ENCODE data around the gene SMYD3. TPM values are rescaled to one million over a fixed set of nuclear protein-coding genes. Genes with fewer than 3 reads are reported as not detected.

The SMYD3 gene
- total RNA-seq, 3 donors from 2014 or later: 16.3 to 18.0 (median 16.4) TPM

DNA sequence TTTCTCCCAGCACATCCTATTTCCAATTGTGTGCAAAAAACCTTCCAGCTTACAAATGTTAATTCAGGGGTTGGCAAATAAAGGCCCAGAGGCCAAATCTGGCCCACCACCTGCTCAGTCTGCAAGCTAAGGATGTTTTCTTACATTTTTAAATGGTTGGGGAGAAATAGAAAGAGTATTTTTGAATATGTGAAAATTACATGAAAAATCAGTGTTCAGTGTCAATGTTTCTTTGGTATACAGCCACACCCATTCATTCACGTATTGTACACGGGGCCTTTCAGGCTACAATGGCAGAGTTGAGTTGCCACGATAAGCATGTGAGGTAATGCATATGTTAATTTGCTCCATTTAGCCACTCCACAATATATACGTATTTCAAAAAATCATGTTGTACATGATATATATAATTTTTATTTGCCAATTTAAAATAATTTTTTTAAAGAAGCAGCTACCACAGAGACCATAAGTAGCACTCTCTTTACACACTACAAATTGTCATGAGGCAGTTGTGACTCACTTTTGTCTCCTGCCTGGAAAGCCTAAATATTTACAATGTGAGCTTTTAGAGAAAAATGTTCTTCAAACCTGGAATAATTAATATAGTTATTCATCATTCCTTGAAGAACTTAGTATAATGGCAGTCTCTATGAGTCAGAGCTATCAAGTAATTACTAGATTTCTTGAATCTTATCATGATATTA, 189.6 kb downstream of the SMYD3 start:
- ATAC-seq (no peak), DNase-seq (no peak)
- H3K4me1 ChIP-seq (ENCODE audit: low read depth): no peaks in the 10 kb centered on the region
- H3K9me3 ChIP-seq: no peaks in the 10 kb centered on the region
- H3K4me3 ChIP-seq: no peak overlapping the region
- H3K36me3 ChIP-seq (ENCODE audit: low read depth): no peaks in the 10 kb centered on the region
- intact Hi-C loops (cut with DNase I, micrococcal nuclease): no loop called here
- TF ChIP-seq CTCF (IDR thresholded peaks at IDR 0.05): no peak

DNA sequence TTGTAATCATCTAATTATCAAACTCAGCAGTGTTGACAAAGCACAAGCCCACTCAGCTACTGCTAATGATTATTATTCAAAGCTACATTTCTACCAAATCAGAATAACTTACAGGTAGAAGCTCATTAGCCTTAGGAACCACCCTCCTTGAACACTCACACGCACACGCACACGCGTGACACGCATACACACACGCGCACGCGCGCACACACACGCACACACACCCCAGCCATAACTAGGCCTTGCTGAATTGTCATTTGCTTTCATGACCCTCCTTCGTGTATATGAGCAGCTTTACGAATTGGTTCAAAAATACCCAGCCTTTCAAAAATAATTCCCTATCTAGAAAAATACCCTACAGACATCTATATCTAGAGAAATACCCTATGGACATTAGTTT, 195.6 kb downstream of the SMYD3 start:
- H3K4me3 ChIP-seq: no peak overlapping the region
- intact Hi-C loops (cut with DNase I, micrococcal nuclease): no loop called here
- no peak for ATAC-seq
- DNase-seq: no peak
- H3K36me3 ChIP-seq (ENCODE audit: low read depth): no peaks in the 10 kb centered on the region
- no peak for TF ChIP-seq CTCF (IDR thresholded peaks at IDR 0.05)
- H3K4me1 ChIP-seq (ENCODE audit: low read depth): no peaks in the 10 kb centered on the region
- H3K9me3 ChIP-seq: no peaks in the 10 kb centered on the region

- H3K4me3 ChIP-seq: no peak overlapping the region
- DNase-seq: no peak
- no peaks in the 10 kb centered on the region for H3K4me1 ChIP-seq (ENCODE audit: low read depth)
- ATAC-seq: no peak
- TF ChIP-seq CTCF (IDR thresholded peaks at IDR 0.05): no peak
- intact Hi-C loops (cut with DNase I, micrococcal nuclease): no loop called here
- H3K36me3 ChIP-seq (ENCODE audit: low read depth): no peaks in the 10 kb centered on the region
- no peaks in the 10 kb centered on the region for H3K9me3 ChIP-seq
Observed at GRCh38 chr1:246309247-246309884, 197.7 kb downstream of the SMYD3 start.

DNA sequence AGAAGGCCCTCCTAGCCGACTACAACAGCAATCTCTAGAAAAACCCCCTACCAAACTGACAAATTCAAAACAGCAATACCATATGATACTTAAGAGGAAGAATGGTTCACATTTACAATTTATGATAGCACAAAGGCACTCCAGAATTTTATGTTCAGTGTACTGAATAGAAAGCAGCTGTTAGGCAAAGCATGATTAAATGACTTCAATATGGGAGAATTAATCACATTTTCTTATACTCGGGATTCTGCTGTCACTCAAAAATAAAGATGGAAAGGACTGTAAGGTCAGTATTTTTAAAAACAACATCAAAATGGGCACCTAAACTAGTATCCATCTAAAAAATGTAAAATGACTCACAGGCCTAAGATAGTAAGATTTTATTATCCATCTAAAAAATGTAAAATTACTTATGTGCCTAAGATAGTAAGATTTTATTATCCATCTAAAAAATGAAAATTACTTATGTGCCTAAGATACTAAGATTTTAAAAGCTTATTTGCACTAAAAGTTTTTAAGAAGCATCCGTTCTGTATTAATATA, 198.5 kb downstream of the SMYD3 start:
- intact Hi-C loops (cut with DNase I, micrococcal nuclease): no loop called here
- no peak overlapping the region for H3K4me3 ChIP-seq
- H3K36me3 ChIP-seq (ENCODE audit: low read depth): no peaks in the 10 kb centered on the region
- no peaks in the 10 kb centered on the region for H3K4me1 ChIP-seq (ENCODE audit: low read depth)
- ATAC-seq (no peak), DNase-seq (no peak)
- TF ChIP-seq CTCF (IDR thresholded peaks at IDR 0.05): no peak
- no peaks in the 10 kb centered on the region for H3K9me3 ChIP-seq

DNA sequence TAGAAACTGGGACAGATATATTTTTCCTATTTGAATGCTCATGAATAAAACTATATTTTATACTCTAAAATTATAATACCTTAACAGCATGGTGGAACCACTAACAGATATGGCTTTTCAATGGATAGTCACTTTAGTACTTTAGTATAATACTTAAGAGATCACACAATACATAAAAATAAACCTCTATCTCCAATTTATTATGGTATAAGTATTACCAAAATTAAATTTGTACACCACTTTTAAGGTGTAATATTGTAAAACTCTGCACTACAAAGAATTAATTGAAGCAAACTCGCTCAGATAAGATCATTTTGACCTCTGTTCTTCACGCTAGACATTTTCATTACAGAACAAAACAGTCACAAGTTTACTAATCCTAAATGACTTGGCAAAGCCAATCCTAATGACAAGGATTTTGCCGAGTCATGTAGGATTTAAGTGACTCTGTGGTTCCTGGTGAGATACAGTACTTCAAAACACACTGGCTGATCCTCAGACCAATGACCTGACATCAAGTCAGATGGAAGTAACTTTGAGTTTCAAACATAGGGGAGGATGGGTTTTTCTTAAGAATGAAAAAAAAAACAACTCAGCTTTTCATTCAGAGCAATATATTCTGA, 200.6 kb downstream of the SMYD3 start:
- DNase-seq: no peak
- no peak for ATAC-seq
- no peak overlapping the region for H3K4me3 ChIP-seq
- no peaks in the 10 kb centered on the region for H3K9me3 ChIP-seq
- H3K36me3 ChIP-seq (ENCODE audit: low read depth): no peaks in the 10 kb centered on the region
- H3K4me1 ChIP-seq (ENCODE audit: low read depth): no peaks in the 10 kb centered on the region
- intact Hi-C loops (cut with DNase I, micrococcal nuclease): no loop called here
- no peak for TF ChIP-seq CTCF (IDR thresholded peaks at IDR 0.05)

Data from mucosa of descending colon (tissue), 3 donors.